Measurements from ENCODE around the gene VAMP3.

The VAMP3 gene

DNA sequence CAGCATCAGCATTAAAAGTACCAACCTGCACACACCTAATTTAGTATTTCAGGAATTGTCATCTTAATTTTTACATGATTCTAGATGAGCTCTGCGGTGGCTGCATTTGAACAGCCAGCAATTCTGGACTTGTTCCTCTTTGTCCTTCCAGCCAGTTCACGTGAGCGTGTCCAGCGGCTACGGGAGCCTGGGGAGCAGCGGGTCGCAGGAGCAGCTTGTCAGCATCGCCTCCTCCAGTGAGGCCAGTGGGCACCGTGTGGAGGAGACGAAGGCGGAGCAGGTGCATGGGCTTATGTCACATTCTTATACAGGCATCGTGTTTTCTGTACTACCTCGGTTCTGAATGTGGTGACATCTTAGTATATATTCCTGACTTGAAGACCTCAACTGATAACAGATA lies 38.6 kb downstream of the VAMP3 start:
- no peak for DNase-seq (ENCODE audit: insufficient read length, low spot score)
- FAIRE-seq, result no peak

DNA sequence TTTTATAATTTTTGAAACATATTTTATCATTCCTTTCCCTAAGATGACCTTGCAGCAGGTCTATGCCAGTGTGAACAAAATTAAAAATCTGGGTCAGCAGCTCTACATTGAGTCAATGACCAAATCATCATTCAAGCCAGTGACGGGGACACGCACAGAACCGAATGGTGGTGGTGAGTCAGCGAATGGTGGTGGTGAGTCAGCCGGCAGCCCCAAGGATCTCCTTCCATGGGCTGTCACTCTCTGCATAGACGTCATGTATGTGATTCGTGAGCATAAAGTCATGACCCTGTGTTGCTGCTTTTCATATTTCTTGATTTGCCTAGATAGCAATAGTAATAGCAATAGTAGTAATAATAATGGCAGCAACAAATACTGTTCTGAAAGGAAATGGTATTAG lies 39.3 kb downstream of the VAMP3 start:
- FAIRE-seq (peak; percentile 83), DNase-seq (ENCODE audit: insufficient read length, low spot score) (peak; percentile 41)

GRCh38 chr1:7811476-7811875 lies 40.4 kb downstream of the VAMP3 start:
- FAIRE-seq (no peak), DNase-seq (ENCODE audit: insufficient read length, low spot score) (no peak)

DNA sequence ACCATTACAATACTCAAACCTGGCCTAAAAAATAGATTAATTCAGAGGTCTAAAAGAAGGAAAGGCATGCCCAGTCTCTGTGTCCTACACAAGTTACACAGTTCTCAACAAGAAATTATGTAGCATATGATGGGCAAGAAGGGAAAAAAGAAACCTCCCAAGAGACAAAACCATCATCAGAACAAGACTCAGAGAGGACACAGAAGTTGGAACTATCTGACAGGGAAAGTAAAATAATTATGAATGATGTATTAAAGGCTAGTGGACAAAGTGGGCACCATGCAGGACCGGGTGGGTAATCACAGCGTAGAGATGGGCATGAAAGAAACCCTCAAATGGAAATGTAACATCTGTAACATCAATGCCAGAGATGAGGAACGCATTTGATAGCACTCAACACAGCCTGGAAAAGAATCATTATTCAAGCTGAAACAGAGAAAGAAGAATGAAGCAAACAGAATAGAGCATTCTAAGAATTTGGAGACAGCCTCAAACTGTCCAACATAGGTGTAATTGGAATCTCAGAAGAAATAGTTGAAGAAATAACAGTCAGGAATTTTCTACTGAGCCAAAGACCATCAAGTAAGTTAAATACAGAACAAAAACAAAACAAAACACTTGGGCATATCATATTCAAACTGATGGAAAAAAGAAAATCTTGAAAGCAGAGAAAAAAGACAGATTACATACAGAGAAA lies 42.7 kb downstream of the VAMP3 start:
- no peak for DNase-seq (ENCODE audit: insufficient read length, low spot score)
- no peak for FAIRE-seq

- FAIRE-seq (no peak), DNase-seq (ENCODE audit: insufficient read length, low spot score) (no peak)
Measured at GRCh38 chr1:7821282-7821681, 50.2 kb downstream of the VAMP3 start.

DNA sequence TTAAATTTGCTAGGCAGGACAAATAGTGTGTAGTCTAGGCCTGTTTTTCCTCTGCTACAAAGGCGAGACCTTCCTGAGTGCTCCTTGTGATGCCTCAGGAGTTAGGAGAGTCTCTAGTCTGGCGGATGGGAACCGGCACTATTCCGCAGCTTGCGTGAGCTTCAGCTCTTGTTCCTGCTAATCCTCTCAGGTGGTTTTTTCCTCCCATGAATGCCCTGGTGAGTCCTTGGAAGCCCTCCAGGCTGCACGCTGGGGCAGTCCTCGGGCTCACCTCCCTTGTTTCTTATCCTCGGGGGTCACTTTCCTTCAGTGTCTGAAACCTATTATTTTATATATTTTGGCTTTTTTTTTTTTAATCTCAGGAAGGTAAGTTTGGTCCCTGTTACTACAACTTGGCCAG lies 53.6 kb downstream of the VAMP3 start:
- FAIRE-seq (no peak), DNase-seq (ENCODE audit: insufficient read length, low spot score) (no peak)

GRCh38 chr1:7826363-7826762 lies 55.3 kb downstream of the VAMP3 start:
- no peak for FAIRE-seq
- no peak for DNase-seq (ENCODE audit: insufficient read length, low spot score)

GRCh38 chr1:7827126-7827955 lies 56.2 kb downstream of the VAMP3 start:
- FAIRE-seq (no peak), DNase-seq (ENCODE audit: insufficient read length, low spot score) (no peak)

Data from HTR-8/SVneo (cell line).